Raji (cell line): ENCODE results near the gene RAX2.

ENCODE experiments used
- POLR2A ChIP-seq: IDR thresholded peaks from 2 replicates; pipeline ENCODE4 v1.6.1; 2011; ENCODE audit warnings: low read depth, low read length, control low read depth; ENCODE audit not compliant: insufficient read depth

Gene RAX2

GRCh38 chr19:3733549-3734309, 38.3 kb downstream of the RAX2 start:
- no peak for TF ChIP-seq POLR2A

- TF ChIP-seq POLR2A: no peak
Observed at GRCh38 chr19:3732108-3732507, 39.9 kb downstream of the RAX2 start.

GRCh38 chr19:3730457-3730958, 41.5 kb downstream of the RAX2 start:
- TF ChIP-seq POLR2A: no peak

- TF ChIP-seq POLR2A: no peak
Observed at GRCh38 chr19:3725640-3726310, 46.3 kb downstream of the RAX2 start.

GRCh38 chr19:3725121-3725520, 46.9 kb downstream of the RAX2 start:
- TF ChIP-seq POLR2A: no peak

GRCh38 chr19:3723883-3724282, 48.1 kb downstream of the RAX2 start:
- TF ChIP-seq POLR2A: no peak

- TF ChIP-seq POLR2A: no peak
Observed at GRCh38 chr19:3723110-3723488, 48.9 kb downstream of the RAX2 start.

- no peak for TF ChIP-seq POLR2A
Observed at GRCh38 chr19:3722443-3723109, 49.5 kb downstream of the RAX2 start.

GRCh38 chr19:3721887-3722442, 50.1 kb downstream of the RAX2 start:
- TF ChIP-seq POLR2A: no peak

GRCh38 chr19:3721131-3721886, 50.7 kb downstream of the RAX2 start:
- peak; percentile 47; the same call in 1 of the 2 replicates for TF ChIP-seq POLR2A

GRCh38 chr19:3720349-3720917, 51.6 kb downstream of the RAX2 start:
- TF ChIP-seq POLR2A: no peak

- TF ChIP-seq POLR2A: no peak
Observed at GRCh38 chr19:3719868-3720267, 52.2 kb downstream of the RAX2 start.
